ENCODE results near the gene NANOS1. TPM values are rescaled to one million over a fixed set of nuclear protein-coding genes. Genes with fewer than 3 reads are reported as not detected.

NANOS1 gene, protein sequence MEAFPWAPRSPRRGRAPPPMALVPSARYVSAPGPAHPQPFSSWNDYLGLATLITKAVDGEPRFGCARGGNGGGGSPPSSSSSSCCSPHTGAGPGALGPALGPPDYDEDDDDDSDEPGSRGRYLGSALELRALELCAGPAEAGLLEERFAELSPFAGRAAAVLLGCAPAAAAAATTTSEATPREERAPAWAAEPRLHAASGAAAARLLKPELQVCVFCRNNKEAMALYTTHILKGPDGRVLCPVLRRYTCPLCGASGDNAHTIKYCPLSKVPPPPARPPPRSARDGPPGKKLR
- 0.11 and 0.13 TPM in 2 replicates for total RNA-seq

DNA sequence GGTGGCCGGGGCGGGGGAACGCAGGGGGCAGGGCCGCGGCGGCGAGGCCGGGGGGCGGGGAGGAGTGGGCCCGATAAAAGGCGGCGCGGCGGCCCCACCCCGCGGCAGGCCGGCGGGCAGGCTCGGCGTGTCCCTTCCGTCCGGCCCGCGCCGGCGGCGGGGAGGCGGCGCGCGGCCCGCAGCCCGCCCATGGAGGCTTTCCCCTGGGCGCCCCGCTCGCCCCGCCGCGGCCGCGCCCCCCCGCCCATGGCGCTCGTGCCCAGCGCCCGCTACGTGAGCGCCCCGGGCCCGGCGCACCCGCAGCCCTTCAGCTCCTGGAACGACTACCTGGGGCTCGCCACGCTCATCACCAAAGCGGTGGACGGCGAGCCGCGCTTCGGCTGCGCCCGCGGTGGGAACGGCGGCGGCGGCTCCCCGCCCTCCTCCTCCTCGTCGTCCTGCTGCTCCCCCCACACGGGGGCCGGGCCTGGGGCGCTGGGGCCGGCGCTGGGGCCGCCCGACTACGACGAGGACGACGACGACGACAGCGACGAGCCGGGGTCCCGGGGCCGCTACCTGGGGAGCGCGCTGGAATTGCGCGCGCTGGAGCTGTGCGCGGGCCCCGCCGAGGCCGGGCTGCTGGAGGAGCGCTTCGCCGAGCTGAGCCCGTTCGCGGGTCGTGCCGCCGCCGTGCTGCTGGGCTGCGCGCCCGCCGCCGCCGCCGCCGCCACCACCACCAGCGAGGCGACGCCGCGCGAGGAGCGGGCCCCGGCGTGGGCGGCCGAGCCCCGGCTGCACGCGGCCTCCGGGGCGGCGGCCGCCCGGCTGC lies at the start of gene NANOS1:
TSS of gene NANOS1 (plus strand) at position 102 of the 808 bp plus-strand sequence. CDS start at position 190, 88 bp downstream.
- DNase-seq (ENCODE audit: low read depth, low spot score) = no peak

DNA sequence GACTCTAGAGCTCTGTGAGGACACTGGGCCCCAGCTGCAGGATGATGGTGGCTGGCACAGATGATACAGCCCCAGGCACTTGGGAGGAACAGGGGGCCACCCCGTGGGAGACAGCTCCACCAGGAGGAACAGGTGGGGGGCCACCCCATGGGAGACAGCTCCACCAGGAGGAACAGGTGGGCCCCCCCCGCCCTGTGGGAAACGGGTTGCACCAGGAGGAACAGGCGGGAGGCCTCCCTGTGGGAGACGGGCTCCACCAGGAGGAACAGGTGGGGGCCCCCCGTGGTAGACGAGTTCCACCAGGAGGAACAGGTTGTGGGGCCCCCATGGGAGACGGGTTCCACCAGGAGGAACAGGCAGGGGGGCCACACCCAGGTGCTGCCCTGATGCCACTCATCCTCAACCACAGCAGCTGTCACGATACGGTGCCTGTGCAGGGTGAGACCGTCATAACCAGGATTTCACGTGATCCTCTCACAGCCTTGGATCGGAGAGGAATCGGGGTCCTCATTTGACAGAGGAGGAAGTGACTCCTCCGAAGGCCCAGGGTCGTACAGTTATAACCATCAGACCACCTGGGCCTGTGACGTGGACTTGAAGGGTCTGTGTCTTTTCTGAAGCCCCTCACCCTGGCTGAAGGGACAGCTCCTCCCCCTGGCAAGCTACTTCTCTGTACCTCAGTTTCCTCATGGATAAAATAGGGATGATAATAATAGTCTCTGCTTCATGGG lies 49.2 kb upstream of the NANOS1 start:
- no peak for DNase-seq (ENCODE audit: low read depth, low spot score)

DNA sequence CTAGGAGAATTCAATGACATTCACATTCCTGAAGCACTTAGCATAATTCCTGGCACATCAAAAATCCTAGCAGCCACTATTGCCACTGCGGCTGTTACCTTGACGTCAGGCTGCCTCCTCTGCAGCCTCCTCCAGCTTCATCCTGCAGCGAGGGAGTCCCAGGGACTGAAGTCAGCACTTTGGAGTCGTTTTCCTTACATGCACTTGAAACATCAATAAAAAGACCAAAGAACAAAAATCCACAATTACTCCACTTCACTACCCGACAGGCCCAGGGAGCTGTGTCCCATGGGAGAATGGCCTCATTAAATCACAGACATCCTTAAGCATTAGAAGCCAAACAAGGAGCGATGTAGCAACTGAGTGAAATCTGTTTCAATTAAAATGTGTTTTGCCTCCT lies 48.6 kb upstream of the NANOS1 start:
- DNase-seq (ENCODE audit: low read depth, low spot score) = no peak

DNA sequence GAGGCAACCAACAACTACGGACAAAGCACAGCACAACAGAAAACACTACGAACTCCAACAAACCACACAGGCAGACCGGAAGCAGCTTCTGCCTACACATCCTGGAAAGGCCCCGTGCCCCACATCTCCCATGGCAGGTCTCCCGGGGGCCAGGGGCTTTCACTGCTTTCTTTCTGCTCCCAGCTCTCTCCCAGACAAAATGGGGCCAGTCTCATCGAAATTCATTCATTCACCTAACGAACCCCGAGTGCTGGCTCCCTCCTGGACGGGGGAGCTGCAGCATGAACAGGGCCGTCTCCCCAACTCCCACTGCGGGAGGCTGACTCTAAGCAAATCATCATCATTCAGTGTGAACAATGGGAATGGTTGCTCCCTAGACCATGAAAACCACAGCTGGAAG lies 47.6 kb upstream of the NANOS1 start:
- DNase-seq (ENCODE audit: low read depth, low spot score) = no peak

DNA sequence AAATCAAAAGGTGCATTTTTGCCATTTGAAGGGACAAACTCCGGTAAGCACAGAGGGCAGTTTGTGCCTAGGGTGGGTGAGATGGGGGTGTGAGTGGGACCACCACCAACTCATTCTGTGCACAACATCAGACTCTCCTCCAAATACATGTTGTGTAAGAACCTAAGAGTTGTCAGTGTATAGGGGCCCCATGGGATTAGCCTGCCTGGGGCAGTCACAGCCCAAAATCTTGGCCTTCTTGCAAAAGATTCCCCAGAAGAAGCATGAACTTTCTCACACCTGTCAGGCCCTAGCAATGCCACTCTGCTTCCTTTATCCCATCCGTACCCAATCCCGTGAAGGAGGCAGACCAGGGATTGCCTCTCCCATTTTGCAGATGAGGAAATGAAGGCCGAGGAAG lies 47.1 kb upstream of the NANOS1 start:
- DNase-seq (ENCODE audit: low read depth, low spot score) = no peak

DNA sequence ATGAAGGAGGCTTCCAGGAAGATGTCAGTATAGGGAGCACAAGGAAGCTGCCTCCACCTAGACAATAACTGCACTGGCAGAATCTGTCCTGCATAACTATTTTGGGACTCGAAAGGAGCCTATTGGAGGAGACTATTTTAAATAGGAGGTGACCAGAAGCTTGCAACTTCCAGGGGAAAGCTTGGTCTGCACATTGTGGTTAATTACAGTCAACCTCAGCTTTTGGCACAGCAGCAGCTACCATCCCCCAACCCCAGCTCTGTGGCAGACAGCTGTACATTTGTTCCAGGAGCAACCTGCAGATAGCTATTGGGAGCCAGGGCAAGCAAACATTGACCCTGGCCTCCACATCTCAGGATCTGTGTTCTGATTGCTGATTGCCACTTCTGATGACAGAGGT lies 46.3 kb upstream of the NANOS1 start:
- DNase-seq (ENCODE audit: low read depth, low spot score) = no peak

DNA sequence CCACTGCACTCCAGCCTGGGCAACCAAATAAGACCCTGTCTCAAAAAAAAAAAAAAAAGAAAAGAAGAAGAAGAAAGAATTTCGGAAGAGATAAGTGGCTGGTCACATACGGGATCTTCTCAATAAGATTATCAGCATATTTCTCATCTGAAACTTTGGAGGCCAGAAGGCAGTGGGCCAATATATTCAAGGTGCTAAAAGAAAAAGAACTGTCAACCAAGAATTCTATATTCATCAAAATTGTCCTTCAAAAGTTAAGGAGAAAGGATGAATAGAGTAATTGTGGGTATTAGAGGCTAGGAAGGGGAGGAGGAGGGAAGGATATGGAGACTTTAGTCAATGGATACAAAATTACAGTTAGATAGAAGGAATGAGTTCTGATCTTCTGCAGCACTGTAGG lies 43.9 kb upstream of the NANOS1 start:
- DNase-seq (ENCODE audit: low read depth, low spot score) = no peak

DNA sequence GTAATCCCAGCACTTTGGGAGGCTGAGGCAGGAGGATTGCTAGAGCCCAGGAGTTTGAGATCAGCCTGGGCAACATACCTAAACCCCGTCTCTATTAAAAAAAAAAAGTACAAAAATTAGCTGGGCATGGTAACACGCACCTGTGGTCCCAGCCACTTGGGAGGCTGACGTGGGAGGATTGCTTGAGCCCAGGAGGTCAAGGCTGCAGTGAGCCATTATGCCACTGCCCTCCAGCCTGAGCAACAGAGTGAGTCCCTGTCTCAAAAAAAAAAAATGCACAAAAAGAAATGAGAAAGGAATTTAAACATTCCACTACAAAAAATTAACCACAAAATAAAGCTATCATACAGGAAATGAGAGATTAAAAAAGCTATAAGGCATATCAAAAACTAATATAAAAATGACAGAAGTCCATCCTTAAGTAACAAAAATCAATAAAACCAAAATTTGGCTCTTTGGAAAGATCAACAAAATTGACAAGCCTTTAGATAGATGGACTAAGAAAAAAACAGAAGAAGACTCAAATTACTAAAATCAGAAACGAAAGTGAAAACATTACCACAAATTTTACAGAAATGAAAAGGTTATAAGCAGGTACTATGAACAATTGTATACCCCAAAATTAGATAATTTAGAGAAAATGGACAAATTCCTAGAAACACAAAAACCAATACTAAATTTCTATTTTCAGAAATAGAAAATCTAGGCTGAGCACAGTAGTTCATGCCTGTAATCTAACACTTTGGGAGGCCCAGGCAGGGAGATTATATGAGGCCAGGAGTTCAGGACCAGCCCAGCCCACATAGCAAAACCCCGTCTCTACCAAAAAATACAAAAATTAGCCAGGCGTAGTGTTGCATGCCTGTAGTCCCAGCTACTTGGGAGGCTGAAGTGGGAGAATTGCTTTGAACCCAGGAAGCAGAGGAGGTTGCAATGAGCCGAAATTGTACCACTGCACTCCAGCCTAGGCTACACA lies 42.4 kb upstream of the NANOS1 start:
- no peak for DNase-seq (ENCODE audit: low read depth, low spot score)

DNA sequence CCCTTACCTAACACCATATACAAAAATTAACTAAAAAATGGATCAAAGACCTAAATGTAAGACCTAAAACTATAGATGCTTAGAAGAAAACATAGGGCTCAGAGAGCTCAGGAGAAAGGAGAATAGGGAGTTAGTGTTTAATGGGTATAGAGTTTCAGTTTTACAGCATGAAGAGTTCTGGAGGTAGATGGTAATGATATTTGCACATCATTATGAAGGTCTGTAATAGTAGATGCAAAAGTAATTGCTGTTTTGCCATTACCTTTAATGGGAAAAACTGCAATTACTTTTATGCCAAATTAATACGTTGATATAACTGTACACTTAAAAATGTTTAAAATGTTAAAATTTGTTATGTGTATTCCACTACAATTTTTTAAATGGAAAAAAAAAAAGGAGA lies 39.2 kb upstream of the NANOS1 start:
- DNase-seq (ENCODE audit: low read depth, low spot score) = no peak

DNA sequence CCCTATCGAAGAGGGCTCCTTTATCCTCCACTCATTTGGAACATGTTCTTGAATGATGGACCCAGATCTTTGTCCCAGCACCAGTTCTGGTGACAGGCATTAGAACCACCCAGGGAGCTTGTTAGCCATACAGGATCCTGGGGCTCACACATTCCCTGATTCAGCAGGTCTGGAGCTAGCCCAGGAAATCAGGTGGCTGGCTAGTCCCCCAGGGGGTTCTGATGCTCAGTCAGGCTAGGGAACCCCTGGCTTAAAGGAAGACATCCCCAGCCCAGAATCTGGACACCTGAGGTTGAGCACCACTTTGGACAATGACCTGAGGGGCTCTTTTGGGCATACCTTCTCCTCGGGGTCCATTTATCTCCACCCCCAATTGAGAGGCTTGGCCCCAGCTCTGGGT lies 37.0 kb upstream of the NANOS1 start:
- no peak for DNase-seq (ENCODE audit: low read depth, low spot score)

DNA sequence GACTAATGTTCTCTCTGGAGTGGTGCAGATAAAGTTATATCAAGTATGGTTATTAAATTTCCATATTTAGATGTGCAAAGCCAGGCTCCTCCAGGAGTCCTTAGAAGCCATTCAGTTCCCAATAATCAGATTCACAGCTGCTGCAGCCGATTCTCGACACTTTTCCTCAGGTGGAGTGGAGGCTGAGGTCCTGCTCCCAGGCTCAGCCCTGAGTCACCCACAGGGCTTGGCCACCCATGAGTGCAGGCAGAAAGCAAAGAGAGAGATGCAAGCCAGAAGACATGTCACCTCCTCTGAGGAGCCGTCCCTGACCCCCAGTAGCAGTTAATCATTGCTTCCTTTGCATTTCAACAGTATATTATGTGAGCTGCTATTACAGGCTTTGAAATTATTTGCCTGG lies 36.3 kb upstream of the NANOS1 start:
- no peak for DNase-seq (ENCODE audit: low read depth, low spot score)

DNA sequence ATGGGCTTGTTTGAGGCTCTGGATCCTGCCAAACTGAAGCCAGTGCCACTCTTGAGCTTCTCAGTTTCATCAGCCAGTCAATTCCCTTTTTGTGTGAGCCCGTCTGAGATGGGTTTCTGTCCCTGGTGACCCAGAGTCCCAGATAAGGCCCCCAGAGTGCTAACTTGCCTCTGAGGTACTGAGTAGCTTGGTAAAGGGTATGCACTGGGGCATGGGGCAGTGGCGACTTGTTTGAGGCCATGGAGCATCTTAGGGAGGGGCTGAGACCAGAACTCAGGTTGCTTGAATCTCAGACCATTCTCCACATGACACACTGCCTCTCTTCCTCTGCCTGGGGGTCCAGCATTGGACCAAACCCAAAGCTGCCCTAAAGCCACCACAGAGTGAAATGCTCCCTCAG lies 35.2 kb upstream of the NANOS1 start:
- DNase-seq (ENCODE audit: low read depth, low spot score) = no peak

DNA sequence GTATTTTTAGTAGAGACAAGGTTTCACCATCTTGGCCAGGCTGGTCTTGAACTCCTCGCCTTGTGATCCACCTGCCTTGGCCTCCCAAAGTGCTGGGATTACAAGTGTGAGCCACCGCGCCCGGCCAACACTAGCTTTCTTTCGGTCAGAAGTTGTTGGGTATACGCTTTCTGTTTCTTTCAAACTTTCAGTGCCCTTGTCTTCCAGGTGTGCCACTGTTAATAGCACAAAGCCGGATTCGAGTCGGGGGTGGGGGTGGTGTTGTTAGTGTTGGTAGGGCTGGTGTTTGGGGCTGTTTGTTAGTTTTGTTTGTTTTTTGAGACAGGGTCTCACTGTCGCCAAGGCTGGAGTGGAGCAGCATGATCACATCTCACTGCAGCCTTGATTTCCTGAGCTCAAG lies 33.8 kb upstream of the NANOS1 start:
- no peak for DNase-seq (ENCODE audit: low read depth, low spot score)

DNA sequence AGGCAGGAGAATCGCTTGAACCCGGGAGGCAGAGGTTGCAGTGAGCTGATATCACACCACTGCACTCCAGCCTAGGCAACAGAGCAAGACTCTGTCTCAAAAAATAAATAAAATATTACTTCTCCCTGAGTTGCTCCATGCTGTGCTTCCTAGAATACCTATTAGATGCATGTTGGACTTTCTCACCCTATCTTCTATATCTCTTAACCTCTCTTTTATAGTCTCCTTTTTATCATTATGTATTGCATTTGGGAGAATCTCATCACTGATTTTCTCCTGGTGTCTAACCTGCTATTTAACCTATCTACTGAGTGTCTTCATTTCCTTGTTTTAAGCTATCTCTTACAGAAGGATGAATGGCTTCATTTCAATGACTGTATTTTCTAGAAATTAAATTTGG lies 32.1 kb upstream of the NANOS1 start:
- DNase-seq (ENCODE audit: low read depth, low spot score) = no peak

DNA sequence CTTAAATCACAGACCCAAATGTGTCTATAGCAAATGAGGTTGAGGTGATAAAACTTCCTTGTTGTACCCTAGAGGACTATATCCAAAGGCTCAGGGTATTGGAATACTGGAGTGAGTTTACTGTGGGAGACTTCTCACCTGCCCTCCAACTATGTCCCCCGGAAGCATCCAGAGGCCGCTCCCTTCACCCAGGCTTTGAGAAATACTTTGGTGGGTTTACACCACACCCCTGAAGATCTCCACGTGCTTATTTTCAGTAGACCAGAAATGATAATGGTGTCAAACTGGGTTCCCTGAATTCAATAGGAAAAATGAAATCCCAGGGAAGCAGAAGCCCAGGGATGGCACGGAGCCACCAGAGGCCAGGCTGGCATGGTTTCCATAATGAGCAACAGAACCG lies 31.3 kb upstream of the NANOS1 start:
- no peak for DNase-seq (ENCODE audit: low read depth, low spot score)

DNA sequence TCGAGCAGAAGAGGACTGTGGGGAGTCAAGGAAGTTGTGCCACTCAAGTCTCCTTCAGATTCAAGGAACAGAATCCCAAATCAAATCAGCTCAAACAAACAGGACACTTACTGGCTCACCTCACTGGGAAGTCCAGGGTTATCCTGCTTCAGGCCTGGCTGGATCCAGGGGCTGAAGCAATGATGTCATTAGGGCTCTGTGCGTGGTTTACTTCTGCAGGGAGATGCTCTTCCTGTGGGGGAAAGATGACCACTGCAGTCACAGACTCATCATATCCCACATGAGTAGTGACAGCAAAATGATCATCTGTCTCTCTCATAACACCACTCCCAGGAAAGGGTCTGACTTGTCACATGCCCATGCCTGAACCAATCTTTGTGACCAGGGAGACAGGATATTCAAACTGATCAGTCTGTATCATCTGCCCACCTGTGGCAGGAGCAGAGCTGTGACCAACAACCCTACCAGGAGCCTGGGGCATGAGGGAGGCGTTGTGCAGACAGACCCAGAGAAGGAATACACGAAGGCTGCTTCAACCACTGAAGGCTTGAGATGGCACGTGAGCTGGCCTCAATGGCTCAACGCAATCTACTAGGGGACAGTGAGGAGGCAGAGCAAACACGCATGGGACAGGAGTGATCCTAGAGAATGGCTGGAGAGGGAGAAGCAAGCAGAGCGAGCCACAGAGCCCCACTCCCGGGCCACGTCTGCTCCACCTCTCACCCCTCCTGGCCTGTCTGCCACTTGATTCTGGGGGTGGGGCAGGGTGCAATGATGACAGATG lies 27.6 kb upstream of the NANOS1 start:
- DNase-seq (ENCODE audit: low read depth, low spot score) = no peak

DNA sequence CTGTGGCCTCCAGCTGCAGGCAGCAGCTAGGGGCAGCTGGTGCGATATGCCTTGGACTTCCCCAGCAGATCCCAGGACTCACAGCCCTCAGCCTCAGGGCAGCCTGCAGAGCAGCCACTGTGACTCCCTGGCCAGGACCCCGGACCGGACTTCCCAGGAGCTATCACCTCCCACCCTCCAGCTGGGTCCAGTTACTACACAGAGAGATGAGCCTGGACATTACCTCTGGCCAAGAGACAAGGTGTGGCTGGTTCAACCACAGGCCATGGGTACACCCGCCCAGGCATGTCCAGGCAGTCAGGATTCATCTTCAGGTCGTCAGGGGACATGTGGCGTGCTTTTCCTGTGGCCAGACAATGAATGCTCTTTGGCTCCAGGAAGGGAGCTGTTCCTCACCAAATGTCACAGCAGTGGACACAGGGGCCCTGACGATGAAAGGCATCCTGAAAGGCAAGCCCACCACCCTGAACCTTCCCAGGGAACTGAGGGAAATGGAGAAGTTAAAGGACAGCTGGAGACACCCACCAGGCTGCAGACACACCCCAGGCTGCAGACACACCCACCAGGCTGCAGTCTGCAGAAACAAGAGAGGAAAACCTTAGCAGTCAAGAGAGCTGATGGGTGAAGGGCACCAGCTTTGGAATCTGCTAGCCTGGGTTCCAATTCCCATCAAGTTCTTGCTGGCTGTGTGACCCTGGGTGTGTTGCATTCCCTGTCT lies 25.8 kb upstream of the NANOS1 start:
- no peak for DNase-seq (ENCODE audit: low read depth, low spot score)

DNA sequence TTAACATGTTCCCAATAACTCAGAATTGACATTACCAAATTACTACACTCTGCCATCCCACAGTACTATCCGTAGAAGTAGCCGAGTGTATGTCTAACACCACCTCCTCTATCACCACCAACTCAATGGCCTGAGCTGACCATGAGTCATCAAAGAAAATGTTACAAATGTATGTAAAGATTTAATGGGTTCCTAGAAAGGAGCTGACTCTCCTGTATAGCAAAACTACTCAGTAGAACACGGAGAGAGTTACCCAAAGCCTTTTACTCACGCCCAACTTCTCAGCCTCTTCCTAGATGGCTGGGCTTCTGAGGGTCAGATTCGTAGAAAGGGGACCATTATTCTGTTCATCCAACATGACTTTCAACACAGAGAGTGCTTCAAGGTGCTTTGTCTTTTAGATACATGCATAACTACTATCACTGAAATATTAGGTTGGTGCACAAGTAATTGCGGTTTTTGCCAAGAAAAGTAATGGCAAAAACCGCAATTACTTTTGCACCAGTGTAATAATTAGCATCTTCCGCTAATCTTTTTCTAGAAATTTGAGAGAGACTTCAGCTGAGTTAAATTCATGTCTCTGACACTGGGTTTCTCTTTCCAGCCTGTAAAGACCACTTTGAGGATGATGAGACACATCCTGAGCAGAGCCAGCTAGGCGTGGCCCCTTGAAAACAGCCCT lies 24.0 kb upstream of the NANOS1 start:
- DNase-seq (ENCODE audit: low read depth, low spot score) = no peak
